NCI-H748 (cell line): ENCODE results near the gene FRMPD4.

ENCODE experiments used
- DNase-seq: peaks from one replicate; lab custom pipeline; 2025; ENCODE audit not compliant: unreplicated experiment; lab: John Stamatoyannopoulos, UW

FRMPD4 gene

DNA sequence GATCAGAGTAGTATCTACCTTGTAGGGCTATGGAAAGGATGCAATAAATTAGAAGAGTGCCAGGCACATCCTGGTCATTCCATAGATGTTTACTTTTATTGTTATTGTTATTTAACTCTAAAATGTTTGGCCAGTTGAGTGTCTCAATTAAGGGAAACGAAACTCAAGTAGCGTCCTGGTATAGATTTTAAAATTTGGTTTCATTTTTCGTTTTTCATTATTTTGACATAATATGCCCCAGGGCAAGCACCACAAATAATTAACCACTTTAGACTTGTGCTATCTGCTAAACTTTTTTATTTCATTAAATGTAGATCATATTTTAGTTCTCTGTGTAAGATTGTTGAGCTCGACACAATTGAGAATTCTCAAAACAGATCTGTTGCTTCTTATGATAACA is 473.2 kb downstream of the FRMPD4 start:
- no peak for DNase-seq

DNA sequence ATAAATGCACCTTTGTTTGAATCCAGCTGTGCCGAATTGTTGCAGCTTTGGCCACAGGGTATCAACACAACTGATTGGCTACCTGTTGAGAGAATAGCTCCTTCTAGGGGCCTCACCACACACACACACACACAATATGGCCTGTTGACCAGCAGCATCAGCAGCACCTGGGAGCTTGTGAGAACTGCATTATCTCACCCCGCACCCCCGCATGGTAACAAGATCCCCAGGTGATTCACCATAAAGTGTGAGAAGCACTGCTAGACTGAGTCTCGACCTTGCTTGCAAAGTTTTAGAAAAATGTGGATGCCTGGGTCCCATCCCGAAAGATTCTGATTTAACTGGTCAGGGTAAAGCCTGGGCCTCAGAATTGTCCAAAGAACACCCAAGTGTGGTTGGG is 476.0 kb downstream of the FRMPD4 start:
- DNase-seq, result no peak

- no peak for DNase-seq
Observed at GRCh38 chrX:12615061-12615460, 476.8 kb downstream of the FRMPD4 start.

GRCh38 chrX:12617241-12617640 is 479.0 kb downstream of the FRMPD4 start:
- DNase-seq, result no peak

GRCh38 chrX:12647230-12647629 is 509.0 kb downstream of the FRMPD4 start:
- DNase-seq, result no peak

- DNase-seq, result no peak
Observed at GRCh38 chrX:12648995-12649394, 510.7 kb downstream of the FRMPD4 start.

DNA sequence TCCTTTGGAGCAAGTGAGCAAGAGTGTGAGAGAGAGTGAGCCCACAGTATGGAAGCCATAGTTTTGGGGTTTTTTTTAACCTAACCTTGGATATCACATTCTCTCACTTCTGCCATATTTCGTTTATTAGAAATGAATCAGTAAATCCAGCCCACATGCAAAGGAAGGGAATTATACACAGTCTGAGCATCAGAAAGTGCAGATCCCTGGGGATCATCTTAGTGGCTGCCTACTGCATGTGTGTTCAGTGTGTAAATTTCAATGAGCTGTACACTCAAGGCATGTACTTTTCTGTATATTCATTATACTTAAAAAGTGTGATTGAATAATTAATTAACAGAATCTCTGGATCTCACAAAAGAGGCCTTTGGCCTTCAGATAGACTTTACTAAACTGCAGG is 519.2 kb downstream of the FRMPD4 start:
- DNase-seq, result no peak

DNA sequence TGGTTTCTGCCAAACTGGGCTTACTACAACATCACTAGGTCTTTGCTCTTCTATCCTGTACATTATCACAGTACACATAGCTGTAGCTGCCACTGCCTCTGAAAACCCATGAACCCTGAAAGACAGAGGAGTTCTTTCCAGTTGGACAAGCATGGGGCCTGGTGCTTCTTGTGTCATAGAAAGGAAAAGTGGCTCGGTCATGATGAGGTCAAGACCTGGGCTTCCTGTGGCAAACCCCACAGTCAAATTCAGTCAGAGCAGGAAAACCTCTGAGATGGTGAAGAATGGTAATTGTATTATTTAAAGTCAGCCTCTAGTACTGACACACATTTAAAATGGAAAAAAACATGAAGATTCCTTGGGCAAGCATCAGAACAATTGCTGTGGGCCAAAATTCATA is 519.6 kb downstream of the FRMPD4 start:
- no peak for DNase-seq

GRCh38 chrX:12661464-12661863 is 523.2 kb downstream of the FRMPD4 start:
- peak; percentile 39 for DNase-seq

DNA sequence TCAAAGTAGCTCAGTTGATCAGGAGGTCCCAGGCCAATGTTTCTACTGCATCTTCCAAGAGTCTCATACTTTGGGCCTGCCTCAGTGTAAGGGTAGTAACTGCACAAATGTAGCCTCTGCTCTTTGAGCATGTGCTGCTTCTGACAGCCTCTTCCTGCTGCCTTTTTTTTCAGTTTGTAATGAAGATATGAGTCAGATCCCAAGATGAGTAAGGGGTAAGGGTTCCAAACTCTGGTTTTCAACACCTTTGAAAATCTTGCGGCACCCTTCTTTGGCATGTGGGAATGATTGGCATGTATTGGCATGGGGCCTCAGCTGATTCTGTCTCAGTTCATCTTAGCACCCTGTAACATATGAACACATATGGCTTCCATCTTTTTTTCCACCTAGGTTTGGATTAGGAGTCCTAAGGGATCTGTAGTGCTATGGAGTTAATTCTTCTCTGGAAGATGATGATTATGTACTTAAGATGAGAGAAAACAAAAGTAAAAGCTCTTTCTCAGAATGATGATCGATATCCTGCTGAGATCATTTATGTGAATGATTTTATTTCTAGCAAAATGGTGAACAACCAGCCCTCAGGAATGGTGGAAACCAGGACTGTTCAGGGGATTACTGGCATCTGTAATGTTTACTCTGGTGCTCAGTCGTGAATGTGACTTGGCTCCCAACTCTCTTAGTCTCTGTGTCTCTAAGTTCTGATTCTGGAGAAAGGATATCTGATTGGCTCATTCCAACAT is 534.3 kb downstream of the FRMPD4 start:
- no peak for DNase-seq

- DNase-seq, result no peak
Observed at GRCh38 chrX:12673487-12673886, 535.2 kb downstream of the FRMPD4 start.

- no peak for DNase-seq
Observed at GRCh38 chrX:12679522-12679921, 541.2 kb downstream of the FRMPD4 start.

DNA sequence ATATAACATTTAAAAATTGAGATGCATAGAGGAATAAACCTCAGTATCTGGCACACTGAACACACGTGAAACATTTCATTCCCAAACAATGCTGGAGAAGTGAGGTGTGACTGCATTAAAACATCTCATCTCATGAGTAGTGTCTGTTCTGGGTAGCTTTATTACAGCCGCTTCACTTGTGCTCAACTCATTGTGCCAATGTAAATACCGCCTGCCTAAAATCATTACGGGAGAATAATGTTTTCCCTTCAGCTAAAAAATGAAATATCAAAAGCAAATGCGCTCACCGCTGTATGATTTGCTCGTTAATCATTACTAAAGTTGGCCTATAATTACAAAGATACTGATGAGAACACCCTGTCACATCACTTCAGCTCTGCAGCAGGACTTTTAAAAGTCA is 542.8 kb downstream of the FRMPD4 start:
- DNase-seq, result peak; percentile 37

DNA sequence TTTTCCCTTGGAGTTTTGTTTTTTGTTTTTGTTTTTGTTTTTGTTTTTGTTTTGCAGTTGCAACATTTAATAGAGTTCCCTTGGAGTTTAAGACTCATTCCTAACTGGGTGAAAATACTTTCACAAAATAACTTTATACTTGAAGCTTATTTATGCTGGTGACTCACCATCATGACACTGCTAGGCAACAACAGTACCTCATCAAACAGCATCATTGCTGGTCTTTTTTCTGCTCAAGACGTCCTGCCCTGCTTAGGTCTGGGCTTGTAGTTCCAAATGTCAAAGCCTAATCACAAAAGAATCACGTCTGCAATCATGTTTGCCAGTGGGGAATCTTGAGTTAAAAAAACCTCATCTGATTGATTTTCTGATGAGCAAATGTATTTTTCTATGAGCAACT is 547.3 kb downstream of the FRMPD4 start:
- no peak for DNase-seq

- peak; percentile 21 for DNase-seq
Observed at GRCh38 chrX:12686331-12686730, 548.1 kb downstream of the FRMPD4 start.

DNA sequence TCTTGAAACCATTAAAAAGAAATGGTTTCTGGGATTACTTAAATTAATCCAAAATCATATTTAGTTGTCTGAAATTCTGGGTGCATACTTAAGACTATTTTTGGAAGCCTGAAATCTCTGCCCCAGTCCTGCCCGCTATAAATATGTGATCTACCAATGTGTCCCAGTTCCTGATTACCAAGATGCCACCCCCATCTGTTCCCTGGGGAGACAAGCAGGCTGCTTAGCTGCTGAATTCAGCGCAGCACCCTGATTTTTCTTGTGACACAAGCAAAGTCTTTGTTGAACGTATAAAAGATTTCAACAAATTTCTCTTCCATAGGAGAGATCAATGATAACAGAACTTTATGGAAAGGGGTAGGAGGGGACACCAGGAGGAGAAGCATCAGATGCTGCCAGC is 552.4 kb downstream of the FRMPD4 start:
- no peak for DNase-seq

- DNase-seq, result no peak
Observed at GRCh38 chrX:12693754-12694153, 555.5 kb downstream of the FRMPD4 start.

DNA sequence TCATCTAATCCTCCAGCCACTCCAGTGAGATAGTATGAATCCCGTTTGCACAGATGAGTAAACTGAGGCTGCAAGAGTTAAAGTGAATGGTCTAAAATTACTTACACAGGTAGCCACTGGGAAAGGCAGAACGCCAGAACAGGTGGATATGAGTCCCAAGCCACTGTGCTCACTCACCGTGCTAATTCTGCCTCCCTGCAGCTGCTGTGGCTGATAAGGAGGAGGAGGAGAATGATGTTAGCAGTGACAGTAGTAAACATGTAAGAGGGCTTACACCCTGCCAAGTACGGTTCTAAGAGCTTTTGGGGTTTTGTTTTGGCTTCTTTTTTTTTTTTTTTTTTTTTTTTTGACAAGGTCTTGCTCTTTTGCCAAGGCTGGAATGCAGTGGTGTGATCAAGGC is 562.5 kb downstream of the FRMPD4 start:
- DNase-seq, result peak; percentile 8

DNA sequence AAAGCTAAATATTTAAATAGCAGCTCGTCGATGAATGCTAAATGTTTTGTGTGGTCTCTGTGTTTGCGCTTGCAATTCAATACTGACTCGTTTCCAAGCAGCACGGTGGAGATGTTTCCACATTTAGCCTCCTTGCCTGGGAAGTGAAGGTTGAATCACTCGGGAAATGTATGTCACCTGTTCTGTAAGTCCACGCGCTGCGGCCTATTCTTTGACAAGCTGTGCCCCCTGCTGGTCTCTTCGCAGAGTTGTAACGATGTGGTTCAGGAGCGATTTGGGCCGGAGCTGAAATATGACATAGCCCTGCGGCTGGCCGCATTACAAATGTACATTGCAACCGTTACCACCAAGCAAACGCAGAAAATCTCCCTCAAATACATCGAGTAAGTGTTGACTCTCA is 563.4 kb downstream of the FRMPD4 start:
- DNase-seq, result peak; percentile 93

GRCh38 chrX:12702509-12703091 is 564.3 kb downstream of the FRMPD4 start:
- DNase-seq, result peak; percentile 48

DNA sequence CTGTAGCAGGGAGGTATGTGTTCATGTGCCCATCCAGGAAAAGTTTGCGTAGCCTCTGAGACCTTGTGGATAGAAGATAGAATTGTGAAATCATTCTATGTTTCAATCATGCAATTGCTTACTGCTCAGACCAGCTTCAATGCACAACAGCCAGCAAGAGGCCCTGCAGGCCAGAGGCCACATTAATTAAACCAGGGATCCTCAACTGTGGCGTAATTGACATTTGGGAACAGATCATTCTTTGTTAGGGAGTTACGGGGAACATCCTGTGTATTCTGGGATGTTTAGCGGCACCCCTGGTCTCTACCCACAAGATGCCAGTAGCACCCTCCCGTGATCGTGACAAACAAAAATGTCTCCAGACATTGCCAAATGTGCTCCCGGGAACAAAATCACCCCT is 566.4 kb downstream of the FRMPD4 start:
- DNase-seq, result no peak

DNA sequence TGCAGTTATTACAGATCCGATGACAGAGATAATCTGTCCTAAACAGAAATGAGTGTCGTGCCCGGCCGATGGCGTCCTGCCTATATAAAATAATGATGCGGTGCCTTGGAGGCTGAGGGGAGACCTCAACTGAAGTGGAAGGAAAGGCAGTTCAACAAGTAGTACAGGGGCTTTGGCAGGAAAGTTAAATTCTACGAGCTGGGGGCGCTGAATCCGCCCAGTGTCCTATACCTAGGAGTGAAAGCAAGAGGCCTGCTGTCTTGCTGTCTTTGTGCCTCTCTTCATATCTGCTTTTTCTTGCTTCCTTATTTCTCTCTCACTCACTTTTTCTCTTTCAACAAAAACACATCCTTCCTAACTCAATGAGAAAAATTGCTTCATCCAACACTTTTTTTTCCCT is 570.8 kb downstream of the FRMPD4 start:
- DNase-seq, result no peak

GRCh38 chrX:12711435-12712040 is 573.3 kb downstream of the FRMPD4 start:
- no peak for DNase-seq
